Stomach (tissue), 4 donors: Measurements from ENCODE around the gene NPAS2.

Experiments
- CTCF ChIP-seq, 7 experiments: fragments of 450-650 bp in 4 of 7; fragments of 200-600 bp in 3 of 7; sonication (generic) in 3 of 7; IDR thresholded peaks; one replicate each; pipeline ENCODE4 v1.5.1; 2016 to 2019; ENCODE audit warnings: antibody characterized with exemption in 7 of 7, control low read depth in 2 of 7, mild to moderate bottlenecking in 1 of 7
- POLR2A ChIP-seq, 4 donors: fragments of 450-650 bp; IDR thresholded peaks; one replicate each; pipeline ENCODE4 v1.6.1; 2016; ENCODE audit warnings: antibody characterized with exemption in 4 of 4, control low read depth in 2 of 4, mild to moderate bottlenecking in 1 of 4, moderate library complexity in 1 of 4

GRCh38 chr2:100928235-100928634, 108.3 kb downstream of the NPAS2 start:
- TF ChIP-seq CTCF (IDR thresholded peaks at IDR 0.05) = no peak
- TF ChIP-seq POLR2A (IDR thresholded peaks at IDR 0.05) = no peak
